Heart left ventricle (tissue), 13 donors: ENCODE results near the gene OR51G1.

ENCODE experiments used
- CTCF ChIP-seq, 12 donors: fragments of 200-600 bp; sonication (generic) in 4 of 12; IDR thresholded peaks; one replicate each; pipeline versions ENCODE4 v1.5.0 to v1.8.0; 2018 to 2022; ENCODE audit warnings: antibody characterized with exemption in 12 of 12, mild to moderate bottlenecking in 5 of 12
- POLR2A ChIP-seq, 2 donors: fragments of 450-650 bp; IDR thresholded peaks; one replicate each; pipeline ENCODE4 v1.6.1; 2017; ENCODE audit warnings: antibody characterized with exemption in 2 of 2, mild to moderate bottlenecking in 2 of 2, moderate library complexity in 2 of 2
- donor health status: ischemic (EF 13 %, LVEDD 7.1; RV severe dilation, severe dysfunction).
- donor health status: DM: no; HTN: yes; CAD: no.
- donor health status: DM: no; HTN: no; CAD: no.
- donor health status: ischemic (EF 25% LVEDD 6.9; RV normal size, moderate dysfunction).
- donor health status: ischemic (EF 25% LVEDD 5.7; RV mildly dilated, moderate dysfunction).
- donor health status: ischemic (EF 35%, LVEDD 5.7; RV mildly dilated, moderate dysfunction).
- donor health status: nonischemic (EF 11% LVEDD 7.7; RV severe dilation, severe dysfunction).
- donor health status: DM: yes; HTN: yes; CAD: no.
- donor health status: PGD.
- donor health status: ischemic (EF 29% LVEDD 5.4; RV normal size, mild dysfunction).
- donor health status: nonischemic (EF 23%, LVEDD 6.1; RV moderate dilation, normal function).

DNA sequence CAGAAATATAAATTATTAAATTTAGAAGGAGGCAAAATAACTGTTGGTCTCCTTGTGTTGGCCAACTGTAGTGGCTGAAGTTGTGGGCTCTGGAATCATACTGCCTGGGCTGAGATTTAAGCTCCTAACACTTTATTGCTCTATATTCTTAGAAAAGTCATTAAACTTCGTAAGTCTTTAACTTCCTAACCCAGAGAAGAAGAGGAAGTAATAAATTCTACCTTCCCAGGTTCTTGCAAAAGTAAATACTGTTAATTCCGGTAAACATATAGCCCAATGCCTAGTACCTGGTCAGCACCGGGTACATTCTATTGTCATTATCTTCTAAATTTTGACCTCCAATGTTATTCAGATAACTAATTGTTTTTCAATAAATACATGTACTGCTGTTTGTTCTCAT is 38.0 kb downstream of the OR51G1 start:
- TF ChIP-seq CTCF (IDR thresholded peaks at IDR 0.05) = no peak
- no peak for TF ChIP-seq POLR2A (IDR thresholded peaks at IDR 0.05)
